GM12873 (cell line): ENCODE data around the gene HPCAL1.

Experiments
- CTCF ChIP-seq: IDR thresholded peaks from 2 replicates; pipeline ENCODE4 v1.5.1; 2012; ENCODE audit warnings: low read depth, mild to moderate bottlenecking, moderate library complexity, low read length, control low read depth; ENCODE audit not compliant: insufficient read depth; ENCODE audit errors: missing control alignments

HPCAL1 gene

GRCh38 chr2:10284108-10284870 lies 18.4 kb upstream of the HPCAL1 start:
- TF ChIP-seq CTCF, result no peak

- TF ChIP-seq CTCF, result no peak
Measured at GRCh38 chr2:10285191-10285555, 17.5 kb upstream of the HPCAL1 start.

GRCh38 chr2:10285556-10286198 lies 17.0 kb upstream of the HPCAL1 start:
- TF ChIP-seq CTCF, result no peak

GRCh38 chr2:10286216-10287037 lies 16.3 kb upstream of the HPCAL1 start:
- no peak for TF ChIP-seq CTCF

GRCh38 chr2:10287761-10288160 lies 14.9 kb upstream of the HPCAL1 start:
- TF ChIP-seq CTCF, result no peak

- no peak for TF ChIP-seq CTCF
Measured at GRCh38 chr2:10288606-10289005, 14.1 kb upstream of the HPCAL1 start.

- no peak for TF ChIP-seq CTCF
Measured at GRCh38 chr2:10289352-10289751, 13.4 kb upstream of the HPCAL1 start.
